K562 (cell line): Measurements from ENCODE around the gene PRKD2. TPM values are rescaled to one million over a fixed set of nuclear protein-coding genes. Genes with fewer than 3 reads are reported as not detected.
A peak's percentile ranks its signal among the peaks of the same experiment; 100 is the strongest.

Source experiments
- ATAC-seq: fragments of 200-7000 bp; cut with Tn5 transposase; 3 replicates; pipeline ENCODE4 v1.9.1; 2020; ENCODE audit warnings: moderate library complexity
- BruUV-seq: library from RNA; stranded (reverse); fragments of 400-500 nt; replicated peaks from 2 replicates; lab custom pipeline; 2021; lab: Mats Ljungman, UMichigan
- CTCF ChIA-PET: fragments of 300-600 bp; formaldehyde crosslinking; extraction: SDS; loops from one replicate; lab custom pipeline; 2021; ENCODE audit warnings: low intra/inter-chr PET ratio; lab: Yijun Ruan, JAX
- POLR2A ChIA-PET: fragments of 300-600, 350-650 bp; sonication (Branson Sonifier 250); formaldehyde crosslinking; extraction: SDS; loops from one replicate; lab custom pipeline; 2021; ENCODE audit warnings: antibody characterized with exemption, inconsistent platforms; lab: Yijun Ruan, JAX
- DNase-seq, 4 experiments: peaks; one replicate each; pipeline versions ENCODE4 v3.0.0 to v3.0.0-alpha.2; 2011 to 2018; ENCODE audit warnings: low spot score in 3 of 4, mixed read lengths in 3 of 4; ENCODE audit errors: extremely low read depth in 1 of 4
- FAIRE-seq: peaks from 2 replicates; lab custom pipeline; 2011; peaks lifted over from hg19 to GRCh38; lab: Jason Lieb, UNC
- H2AFZ ChIP-seq: 2 replicates; pipeline ENCODE4 v1.6.0; 2011; ENCODE audit warnings: low read depth, low read length, control low read depth, inconsistent platforms
- H3K27ac ChIP-seq: fragments of 200-600 bp; 3 replicates; pipeline ENCODE4 v1.8.0; 2011; ENCODE audit warnings: low read depth, mild to moderate bottlenecking, control low read depth, inconsistent platforms, low read length, moderate library complexity, mixed read lengths; ENCODE audit errors: extremely low read depth
- H3K27me3 ChIP-seq, 2 experiments: fragments of 300-600 bp in 1 of 2; 2 replicates in 1 of 2; 3 replicates in 1 of 2; pipeline versions ENCODE4 v1.6.0 to v1.8.0; 2011; ENCODE audit warnings: inconsistent platforms in 2 of 2, low read length in 2 of 2, mild to moderate bottlenecking in 1 of 2, mixed read lengths in 1 of 2, moderate library complexity in 1 of 2; ENCODE audit not compliant: control insufficient read depth in 2 of 2, insufficient read depth in 2 of 2
- H3K36me3 ChIP-seq: fragments of 300-600 bp; 3 replicates; pipeline ENCODE4 v1.8.0; 2011; ENCODE audit warnings: mild to moderate bottlenecking, low read length, inconsistent platforms; ENCODE audit not compliant: control insufficient read depth, insufficient read depth
- H3K4me1 ChIP-seq, 2 experiments: fragments of 200-600 bp in 1 of 2; replicated peaks in 1 of 2; 2 replicates in 1 of 2; 3 replicates in 1 of 2; pipeline versions ENCODE4 v1.5.1 to v1.8.0; 2011; ENCODE audit warnings: inconsistent platforms in 2 of 2, low read length in 2 of 2, mild to moderate bottlenecking in 1 of 2, mixed read lengths in 1 of 2, moderate library complexity in 1 of 2; ENCODE audit not compliant: control insufficient read depth in 2 of 2, insufficient read depth in 2 of 2
- H3K4me2 ChIP-seq: 2 replicates; pipeline ENCODE4 v1.6.1; 2011; ENCODE audit warnings: low read length, control low read depth, inconsistent platforms, mixed read lengths; ENCODE audit not compliant: insufficient read depth
- H3K4me3 ChIP-seq: fragments of 200-600 bp; sonication (generic), shearing (Covaris generic); 2 replicates; pipeline ENCODE4 v1.5.1; 2016; ENCODE audit warnings: control low read depth, inconsistent platforms
- H3K79me2 ChIP-seq: fragments of 200-600 bp; 3 replicates; pipeline ENCODE4 v1.8.0; 2011; ENCODE audit warnings: low read length, inconsistent platforms; ENCODE audit not compliant: control insufficient read depth, insufficient read depth
- H3K9ac ChIP-seq, 2 experiments: 2 replicates each; pipeline versions ENCODE4 v1.6.0 to v1.6.1; 2011; ENCODE audit warnings: low read depth in 2 of 2, low read length in 2 of 2, control low read depth in 1 of 2, inconsistent platforms in 1 of 2, mild to moderate bottlenecking in 1 of 2, mixed read lengths in 1 of 2; ENCODE audit not compliant: insufficient read depth in 1 of 2
- H3K9me1 ChIP-seq: one replicate; pipeline ENCODE4 v1.6.0; 2011; ENCODE audit warnings: inconsistent platforms, mild to moderate bottlenecking, low read length, moderate library complexity; ENCODE audit not compliant: control insufficient read depth, insufficient read depth
- H3K9me3 ChIP-seq: replicated peaks from 2 replicates; pipeline ENCODE4 v1.5.1; 2011; ENCODE audit warnings: low read depth, low read length, inconsistent platforms; ENCODE audit not compliant: control insufficient read depth, insufficient read depth
- H4K20me1 ChIP-seq: replicated peaks from 2 replicates; pipeline ENCODE4 v1.6.1; 2011; ENCODE audit warnings: low read length, inconsistent platforms, mixed read lengths; ENCODE audit not compliant: control insufficient read depth, insufficient read depth
- BDP1 ChIP-seq: IDR thresholded peaks from 3 replicates; pipeline ENCODE4 v1.6.1; 2011; ENCODE audit not compliant: insufficient read length, insufficient read depth
- ETV1 ChIP-seq: fragments of 450-650 bp; conservative IDR thresholded peaks from 2 replicates; pipeline ENCODE4 v1.6.1; 2016; ENCODE audit warnings: missing genetic modification characterization, control low read depth, low read depth, missing compliant biosample characterization
- HMG20A ChIP-seq: fragments of 450-650 bp; formaldehyde crosslinking; conservative IDR thresholded peaks from 2 replicates; pipeline ENCODE4 v1.4.0; 2020; ENCODE audit warnings: mild to moderate bottlenecking, mixed read lengths
- PHF20 ChIP-seq: fragments of 450-650 bp; IDR thresholded peaks from 2 replicates; pipeline ENCODE4 v1.6.1; 2018; ENCODE audit not compliant: partially characterized antibody
- SP2 ChIP-seq: IDR thresholded peaks from 2 replicates; pipeline ENCODE4 v1.6.1; 2011; ENCODE audit warnings: mild to moderate bottlenecking, low read depth, low read length, moderate library complexity; ENCODE audit not compliant: poor library complexity, severe bottlenecking; ENCODE audit errors: extremely low read depth
- ZEB2 ChIP-seq: fragments of 450-650 bp; IDR thresholded peaks from 2 replicates; pipeline ENCODE4 v1.6.1; 2016
- ZNF197 ChIP-seq: fragments of 200-800 bp; sonication (Bioruptor generic); IDR thresholded peaks from 2 replicates; pipeline ENCODE4 v1.6.1; 2016; ENCODE audit warnings: low read depth, missing genetic modification characterization, missing compliant biosample characterization
- ZNF311 ChIP-seq: fragments of 250-450 bp; sonication (Bioruptor Pico); IDR thresholded peaks from 2 replicates; pipeline ENCODE4 v1.4.0; 2020; ENCODE audit warnings: mild to moderate bottlenecking, moderate library complexity
- WGBS: fragments of 100-300 bp; shearing (Covaris generic); methylation state at CpG from one replicate; pipeline ENCODE4 v1.1.6; 2016; ENCODE audit warnings: low coverage, mixed read lengths; ENCODE audit not compliant: insufficient coverage; ENCODE audit errors: missing lambda C conversion rate; 5-methylcytosine and 5-hydroxymethylcytosine counted together
- in situ Hi-C: fragments of 300-500 bp; cut with MboI; formaldehyde crosslinking; loops from 4 replicates; pipeline ENCODE4 v1.15.0; 2018; ENCODE audit warnings: inconsistent platforms, mixed read lengths
- intact Hi-C: fragments of 100-400 bp; cut with micrococcal nuclease; formaldehyde crosslinking; loops from 2 replicates; pipeline ENCODE4 v1.14.2; 2022
- polyA plus RNA-seq, 8 experiments: library from polyadenylated mRNA; depleted of rRNA in 4 of 8; stranded (reverse) in 5 of 8; unstranded in 3 of 8; fragments of >200 nt; fragmentation: Nextera tagmentation in 2 of 8; fragmentation: Illumina TruSeq in 1 of 8; extraction: Ambion mirVana in 2 of 8; extraction: Trizol in 1 of 8; gene quantifications; 2 replicates each; pipeline versions ENCODE4 v1.2.1 to v1.2.3, GENCODE V29; 2011 to 2014; ENCODE audit warnings: inconsistent platforms in 1 of 8, missing spikeins in 1 of 8
- total RNA-seq, 7 experiments: library from RNA; depleted of rRNA in 6 of 7; stranded (reverse); fragments of >200 nt in 6 of 7; fragmentation: Illumina TruSeq in 2 of 7; extraction: Trizol in 2 of 7; gene quantifications; 2 replicates each; pipeline versions ENCODE4 v1.2.1 to v1.2.3, GENCODE V29; 2011 to 2021; ENCODE audit warnings: low replicate concordance in 1 of 7

PRKD2 gene
- total and polyA plus RNA-seq, 9 of the 15 experiments (the other 6 are each of a cell fraction or from before 2014, with no cell fraction given) = 1.8 to 60.0 (median 15.0) TPM

- H3K36me3 ChIP-seq = peaks cover 98% of the 10 kb centered on the region; the same call in 2 of the 3 replicates
- H3K27ac ChIP-seq = no peak overlapping the region
- H3K9me1 ChIP-seq = peaks cover 4% of the 10 kb centered on the region
- CTCF ChIA-PET = no interaction called here
- no peaks in the 10 kb centered on the region for H3K9me3 ChIP-seq
- POLR2A ChIA-PET = no interaction called here
- H3K9ac ChIP-seq = peak overlapping the region in 1 of 2 experiments; percentile 50; a peak in 1 of 4 replicates
- no peak for FAIRE-seq
- H3K4me1 ChIP-seq = peaks cover 8 to 64% of the 10 kb centered on the region in 2 experiments; a peak in 4 of 5 replicates
- TF ChIP-seq BDP1 (no peak), ZNF311 (CRISPR knock-in tag) (no peak), PHF20 (no peak), ETV1 (tag) (no peak), ZNF197 (CRISPR knock-in tag) (no peak), ZEB2 (no peak), HMG20A (no peak), SP2 (no peak)
- H3K27me3 ChIP-seq = no peaks in the 10 kb centered on the region
- H3K4me2 ChIP-seq = no peak overlapping the region
- peaks cover 29% of the 10 kb centered on the region for H3K79me2 ChIP-seq
- H3K4me3 ChIP-seq = no peak overlapping the region
- in situ Hi-C loops (no loop called here), intact Hi-C loops (no loop called here)
- H4K20me1 ChIP-seq = peaks cover 26% of the 10 kb centered on the region
- no peak for DNase-seq
- 86% methylated on average over 8 of the region's 9 CpGs for WGBS
- ATAC-seq = no peak
- H2AFZ ChIP-seq = no peak overlapping the region
- BruUV-seq = no TSS peak
Observed at GRCh38 chr19:46725859-46726393, 9.0 kb upstream of the PRKD2 start.
